Esophagus muscularis mucosa (tissue), 3 donors: Measurements from ENCODE around the gene CCDC51.

Experiments
- EP300 ChIP-seq: sonication (generic); formaldehyde crosslinking; IDR thresholded peaks from one replicate; pipeline ENCODE4 v1.6.1; 2017; ENCODE audit warnings: antibody characterized with exemption
- TF ChIP-seq, protein P1 (sequence below), 3 experiments: fragments of 200-600 bp in 2 of 3; fragments of 450-650 bp in 1 of 3; sonication (generic) in 2 of 3; IDR thresholded peaks; one replicate each; pipeline ENCODE4 v1.5.1; 2017 to 2019; ENCODE audit warnings: antibody characterized with exemption in 3 of 3, mild to moderate bottlenecking in 2 of 3, moderate library complexity in 1 of 3

- TF ChIP-seq, protein P1, sequence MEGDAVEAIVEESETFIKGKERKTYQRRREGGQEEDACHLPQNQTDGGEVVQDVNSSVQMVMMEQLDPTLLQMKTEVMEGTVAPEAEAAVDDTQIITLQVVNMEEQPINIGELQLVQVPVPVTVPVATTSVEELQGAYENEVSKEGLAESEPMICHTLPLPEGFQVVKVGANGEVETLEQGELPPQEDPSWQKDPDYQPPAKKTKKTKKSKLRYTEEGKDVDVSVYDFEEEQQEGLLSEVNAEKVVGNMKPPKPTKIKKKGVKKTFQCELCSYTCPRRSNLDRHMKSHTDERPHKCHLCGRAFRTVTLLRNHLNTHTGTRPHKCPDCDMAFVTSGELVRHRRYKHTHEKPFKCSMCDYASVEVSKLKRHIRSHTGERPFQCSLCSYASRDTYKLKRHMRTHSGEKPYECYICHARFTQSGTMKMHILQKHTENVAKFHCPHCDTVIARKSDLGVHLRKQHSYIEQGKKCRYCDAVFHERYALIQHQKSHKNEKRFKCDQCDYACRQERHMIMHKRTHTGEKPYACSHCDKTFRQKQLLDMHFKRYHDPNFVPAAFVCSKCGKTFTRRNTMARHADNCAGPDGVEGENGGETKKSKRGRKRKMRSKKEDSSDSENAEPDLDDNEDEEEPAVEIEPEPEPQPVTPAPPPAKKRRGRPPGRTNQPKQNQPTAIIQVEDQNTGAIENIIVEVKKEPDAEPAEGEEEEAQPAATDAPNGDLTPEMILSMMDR (IDR thresholded peaks at IDR 0.05): no peak
- no peak for TF ChIP-seq EP300
Observed at GRCh38 chr3:48406443-48407431, 33.2 kb downstream of the CCDC51 start.
